HT1080 (cell line): ENCODE data around the gene ARMC9. TPM values are rescaled to one million over a fixed set of nuclear protein-coding genes. Genes with fewer than 3 reads are reported as not detected.

Experiments used
- DNase-seq: peaks from one replicate; pipeline ENCODE4 v3.0.0-alpha.2; 2015; ENCODE audit warnings: low read depth
- total RNA-seq: library from RNA; depleted of rRNA; stranded (reverse); fragments of >200 nt; shearing (Covaris generic); gene quantifications from 2 replicates; pipeline ENCODE4 v1.2.3, GENCODE V29; 2014

ARMC9 gene
- total RNA-seq, 1 experiment from 2014 or later, result 13.0 TPM

DNA sequence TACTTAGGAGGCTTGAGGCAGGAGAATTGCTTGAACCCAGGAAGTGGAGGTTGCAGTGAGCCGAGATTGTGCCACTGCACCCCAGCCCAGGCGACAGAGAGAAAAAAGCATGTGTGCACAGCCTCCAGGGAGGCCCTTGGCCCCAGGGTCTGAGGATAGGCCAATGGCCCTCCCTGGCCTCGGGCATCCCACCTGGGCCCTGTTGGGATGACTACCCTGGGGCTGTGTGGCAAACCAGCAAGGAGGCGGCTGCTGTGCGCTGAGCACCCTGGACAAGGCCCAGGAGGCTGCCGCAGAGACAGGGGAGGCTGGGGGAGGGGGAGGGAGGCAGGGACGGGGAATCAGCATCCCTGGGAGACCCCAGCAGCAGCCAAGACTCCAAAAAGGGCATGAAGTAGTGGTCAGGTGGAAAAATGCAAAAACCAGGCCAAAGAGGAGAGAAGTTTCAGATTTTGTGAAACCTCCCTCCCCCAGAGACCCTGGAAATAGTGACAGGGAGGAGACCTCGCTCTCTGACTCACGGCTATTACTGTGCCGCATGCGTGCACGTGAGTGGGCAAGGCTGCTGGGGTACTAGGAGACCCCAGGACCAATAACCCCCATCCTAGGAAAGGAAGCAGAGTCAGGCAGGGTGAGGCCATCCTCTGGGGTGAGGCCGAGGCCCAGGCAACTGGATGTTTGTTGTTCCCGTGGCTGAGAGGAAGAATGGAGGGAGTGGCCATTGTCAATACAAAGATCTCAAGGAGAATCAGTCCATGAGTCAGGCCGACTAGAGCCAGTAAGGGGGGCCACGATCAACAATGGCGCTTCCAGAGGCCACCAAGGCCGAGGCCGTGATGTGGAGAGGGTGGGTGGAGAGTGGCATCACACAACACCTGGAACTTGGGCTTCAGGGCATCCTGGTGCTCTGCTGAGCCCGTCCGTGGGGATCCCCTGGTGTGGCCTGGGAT, 181.1 kb downstream of the ARMC9 start:
- peak; percentile 32 for DNase-seq

- DNase-seq, result no peak
These were observed 181.9 kb downstream of the ARMC9 start for GRCh38 chr2:231380307-231380706.

- no peak for DNase-seq
These were observed 182.8 kb downstream of the ARMC9 start for GRCh38 chr2:231380991-231381847.

- no peak for DNase-seq
These were observed 183.7 kb downstream of the ARMC9 start for GRCh38 chr2:231382116-231382515.

- DNase-seq, result no peak
These were observed 185.1 kb downstream of the ARMC9 start for GRCh38 chr2:231383416-231384108.

DNA sequence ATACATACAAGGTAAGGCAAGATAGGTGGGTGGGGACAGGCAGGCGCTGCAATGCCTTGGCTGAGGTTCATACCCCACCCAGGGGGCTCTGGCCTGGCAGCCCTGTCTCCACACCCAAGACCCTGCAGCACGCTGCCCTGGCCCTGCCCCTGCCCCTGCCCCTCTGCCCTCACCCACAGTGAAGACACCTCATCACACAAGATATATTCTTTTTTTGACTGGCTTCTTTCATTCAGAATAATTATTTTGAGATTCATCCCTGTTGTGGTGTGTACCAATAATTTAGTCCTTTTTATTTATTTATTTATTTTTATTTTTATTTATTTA, 185.6 kb downstream of the ARMC9 start:
- no peak for DNase-seq

DNA sequence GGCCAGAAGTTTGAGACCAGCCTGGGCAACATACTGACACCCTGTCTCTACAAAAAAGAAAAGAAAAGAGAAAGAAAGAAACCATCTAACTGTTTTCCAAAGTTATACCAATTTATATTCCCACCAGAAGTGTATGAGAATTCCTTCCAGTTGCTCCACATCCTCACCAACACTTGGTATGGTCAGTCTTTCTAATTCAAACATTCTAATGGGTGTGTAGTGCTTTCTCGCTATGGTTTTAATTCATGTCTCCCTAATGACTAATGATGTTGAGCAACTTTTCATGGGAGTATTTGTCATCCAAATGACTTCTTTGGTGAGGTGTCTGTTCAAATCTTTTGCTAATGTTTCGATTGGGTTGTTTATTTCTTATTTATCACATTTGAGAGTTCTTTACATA, 186.5 kb downstream of the ARMC9 start:
- peak; percentile 28 for DNase-seq

DNA sequence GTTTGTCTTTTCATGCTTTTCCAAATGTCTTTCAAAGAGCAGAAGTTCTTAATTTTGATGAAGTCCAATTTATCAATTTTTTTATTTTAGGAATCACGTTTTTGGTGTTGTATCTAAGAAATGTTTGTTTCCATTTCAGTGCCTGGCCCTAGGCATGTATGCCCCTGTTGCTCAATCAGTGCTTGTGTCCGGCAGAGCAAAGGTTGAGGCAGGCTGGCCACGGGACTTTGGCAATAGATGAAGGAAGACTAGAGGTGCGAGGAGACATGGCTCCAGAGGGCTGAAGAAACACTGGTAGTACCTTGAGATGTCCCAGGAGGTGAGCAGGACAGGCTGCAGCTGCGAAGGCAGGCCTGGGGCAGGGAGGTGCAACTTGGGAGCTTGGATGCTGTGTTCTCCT, 187.0 kb downstream of the ARMC9 start:
- DNase-seq, result no peak

- DNase-seq, result peak; percentile 88
These were observed 188.0 kb downstream of the ARMC9 start for GRCh38 chr2:231386446-231386845.

DNA sequence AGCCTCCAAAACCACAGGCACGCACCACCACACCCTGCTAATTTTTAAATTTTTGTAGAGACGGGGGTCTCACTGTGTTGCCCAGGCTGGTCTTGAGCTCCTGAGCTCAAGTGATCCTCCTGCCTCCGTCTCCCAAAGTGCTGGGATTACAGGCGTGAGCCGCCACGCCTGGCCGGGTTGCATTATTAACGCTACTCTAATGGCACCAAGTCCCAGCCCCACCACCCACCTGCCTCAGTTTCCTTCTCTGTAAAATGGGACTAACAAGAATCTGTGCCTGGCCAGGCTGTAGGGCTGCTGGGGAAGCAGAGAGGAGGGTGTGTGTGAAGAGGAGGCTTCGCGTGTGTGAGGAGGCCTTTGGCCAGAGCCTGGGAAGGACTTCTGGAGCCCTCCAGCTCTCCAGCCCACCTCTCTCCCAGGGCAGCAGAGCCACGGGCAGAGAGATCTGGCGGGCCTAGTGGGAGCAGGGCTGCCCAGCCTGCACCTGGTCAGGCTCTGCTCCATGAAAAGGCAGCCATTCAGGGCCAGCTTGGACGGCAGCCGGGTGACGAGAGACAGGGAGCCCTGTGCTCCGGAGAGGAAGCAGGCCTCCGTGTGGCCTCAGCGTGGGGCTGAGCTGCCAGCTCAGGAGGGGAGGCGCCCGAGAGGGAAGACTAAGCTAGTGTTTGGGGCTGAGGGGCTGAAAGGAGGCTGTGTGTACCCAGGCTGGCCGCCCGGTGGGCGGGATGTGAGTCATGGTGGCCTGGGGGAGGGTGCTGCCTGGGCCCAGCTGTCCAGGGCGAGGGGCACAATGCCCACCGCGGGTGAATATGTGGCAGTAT, 189.7 kb downstream of the ARMC9 start:
- peak; percentile 94 for DNase-seq

DNA sequence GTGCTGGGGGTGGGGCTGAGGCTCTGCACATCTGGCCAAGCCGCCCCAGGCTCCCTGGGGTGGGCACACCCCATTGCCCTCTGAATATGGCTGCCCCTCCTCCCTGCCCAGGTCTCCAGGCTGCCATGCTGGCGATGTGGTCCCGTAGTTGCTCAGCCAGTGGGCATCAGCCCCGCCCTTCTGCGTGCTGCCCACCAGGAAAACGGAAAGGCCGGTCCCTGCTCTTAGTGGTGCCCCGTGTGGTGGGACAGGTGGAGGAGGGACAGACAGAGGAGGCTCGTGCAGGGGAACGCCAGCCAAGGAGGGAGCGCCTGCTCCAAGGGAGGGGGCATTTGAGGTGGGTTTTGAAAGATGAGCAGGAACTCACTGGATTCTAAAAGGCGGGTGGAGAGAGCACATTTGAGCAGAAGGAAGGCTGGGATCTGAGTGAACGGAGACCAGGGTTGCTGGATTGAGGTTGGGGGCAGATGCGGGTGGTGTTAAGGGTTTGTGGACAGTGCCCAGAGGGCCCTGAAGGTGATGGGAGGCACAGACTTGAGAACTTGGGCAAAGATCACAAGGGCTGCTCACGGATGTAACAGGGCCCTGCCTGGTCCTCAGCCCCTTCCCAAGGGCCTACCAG, 190.4 kb downstream of the ARMC9 start:
- no peak for DNase-seq

- DNase-seq, result no peak
These were observed 192.2 kb downstream of the ARMC9 start for GRCh38 chr2:231390667-231391066.

GRCh38 chr2:231391981-231392380, 193.6 kb downstream of the ARMC9 start:
- DNase-seq, result no peak

- no peak for DNase-seq
These were observed 194.2 kb downstream of the ARMC9 start for GRCh38 chr2:231392431-231393148.

DNA sequence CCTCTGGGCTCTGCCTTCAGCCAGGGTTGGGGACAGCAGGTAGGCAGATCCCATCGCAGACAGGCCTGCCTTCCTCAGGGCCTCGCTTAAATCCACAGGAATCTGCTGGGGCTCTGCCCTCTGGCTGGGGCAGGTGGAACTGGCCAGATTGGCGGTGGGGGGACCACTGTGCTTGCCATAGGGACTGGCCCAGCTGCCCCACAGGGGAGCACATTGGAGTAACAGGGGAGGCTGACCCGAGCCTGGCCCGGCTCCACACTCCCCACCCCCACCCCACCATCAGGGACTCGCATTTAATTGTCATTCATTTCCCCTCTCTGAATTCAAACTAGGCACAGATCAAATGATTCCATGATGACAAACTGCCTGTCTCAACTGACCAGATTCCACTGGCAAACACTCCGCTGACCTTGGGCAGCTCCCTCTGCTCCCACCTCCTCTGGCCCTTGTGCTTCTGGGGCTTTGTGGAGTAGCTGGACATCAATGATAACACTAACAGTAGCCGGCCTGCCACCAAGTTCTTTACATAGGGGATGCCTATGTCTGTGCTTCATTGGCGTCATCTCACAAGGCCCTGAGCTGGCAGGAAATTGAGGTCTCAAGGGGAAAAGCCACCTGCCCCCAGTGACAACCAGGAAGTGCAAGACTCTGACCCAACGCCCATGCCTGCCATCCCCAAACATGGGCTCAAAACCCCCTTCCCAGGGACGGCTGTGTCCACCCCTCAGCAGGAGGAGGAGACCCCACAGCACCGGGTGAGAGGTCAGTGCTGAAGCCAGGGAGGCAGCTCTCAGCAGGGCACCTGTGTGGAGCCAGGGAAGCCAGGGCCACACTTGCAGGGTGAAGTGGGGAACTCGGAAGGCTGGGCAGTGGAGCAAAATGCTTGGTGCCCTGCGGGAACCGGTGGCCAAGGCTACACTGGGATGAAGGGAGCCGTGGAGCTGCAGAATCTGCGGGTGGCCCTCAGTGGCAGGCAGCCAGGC, 195.0 kb downstream of the ARMC9 start:
- DNase-seq, result no peak

- no peak for DNase-seq
These were observed 196.0 kb downstream of the ARMC9 start for GRCh38 chr2:231394211-231395141.
